Regular cardiac myocyte (primary cell): ENCODE results near the gene RAET1E. TPM values are rescaled to one million over a fixed set of nuclear protein-coding genes. Genes with fewer than 3 reads are reported as not detected.

ENCODE experiments used
- total RNA-seq: library from RNA; depleted of rRNA; stranded (reverse); fragments of >200 nt; gene quantifications from 2 replicates; pipeline ENCODE4 v1.2.3, GENCODE V29; 2014

The RAET1E gene, protein sequence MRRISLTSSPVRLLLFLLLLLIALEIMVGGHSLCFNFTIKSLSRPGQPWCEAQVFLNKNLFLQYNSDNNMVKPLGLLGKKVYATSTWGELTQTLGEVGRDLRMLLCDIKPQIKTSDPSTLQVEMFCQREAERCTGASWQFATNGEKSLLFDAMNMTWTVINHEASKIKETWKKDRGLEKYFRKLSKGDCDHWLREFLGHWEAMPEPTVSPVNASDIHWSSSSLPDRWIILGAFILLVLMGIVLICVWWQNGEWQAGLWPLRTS
- total RNA-seq: 0.19 TPM in 1 of 2 replicates, not detected in the other

DNA sequence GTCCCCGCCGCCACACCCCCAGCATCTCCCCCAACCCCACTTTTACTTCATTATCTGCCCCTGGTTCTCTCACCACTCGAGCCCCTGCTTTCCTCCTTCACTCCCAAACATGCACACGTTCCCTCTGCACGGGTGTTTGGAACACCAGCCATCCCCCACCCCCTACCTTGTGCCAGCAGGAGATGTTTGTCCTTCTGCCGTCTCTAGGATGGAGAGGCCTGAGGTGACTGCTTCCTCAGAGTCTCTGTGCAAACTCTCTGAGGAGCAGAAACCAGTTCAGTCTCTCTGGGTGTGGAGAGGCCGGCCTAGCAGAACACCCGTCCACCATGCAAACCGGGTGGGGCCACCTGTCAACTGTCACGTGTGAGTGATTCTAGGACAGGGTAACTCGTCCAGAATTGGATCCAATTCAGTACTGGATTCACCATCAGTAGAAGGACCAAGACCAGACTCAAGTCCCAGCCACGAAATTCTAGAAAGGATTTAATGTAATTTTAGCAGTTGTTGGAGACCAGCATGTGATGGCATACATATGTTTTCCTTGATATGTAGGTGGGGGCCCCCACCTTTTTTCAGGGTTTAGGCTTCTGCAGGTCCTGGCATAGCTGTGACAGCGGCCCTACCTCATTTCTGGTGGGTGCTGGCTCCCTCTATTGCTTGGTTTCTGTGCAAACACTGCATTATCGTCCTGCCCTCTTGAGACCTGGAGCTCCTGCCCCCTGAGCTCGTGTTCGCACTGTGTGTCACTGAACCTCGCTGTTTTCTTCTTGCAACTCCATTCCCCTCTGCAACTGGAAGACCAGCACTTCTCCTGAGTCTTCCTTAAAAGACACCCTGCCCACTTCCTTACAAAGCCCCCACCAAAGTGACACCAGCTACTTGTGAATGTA lies at the start of gene RAET1E:
RAET1E (minus strand) TSS at position 259 of the 890 bp plus-strand sequence. CDS start 7,212 bp downstream, outside the sequence.

GRCh38 chr6:149941583-149942460 lies 43.9 kb upstream of the RAET1E start, which contains the start of gene ULBP2:
Gene ULBP2, plus strand, starts transcription at chr6:149942014. Its CDS starts 59 bp downstream, at chr6:149942073.

DNA sequence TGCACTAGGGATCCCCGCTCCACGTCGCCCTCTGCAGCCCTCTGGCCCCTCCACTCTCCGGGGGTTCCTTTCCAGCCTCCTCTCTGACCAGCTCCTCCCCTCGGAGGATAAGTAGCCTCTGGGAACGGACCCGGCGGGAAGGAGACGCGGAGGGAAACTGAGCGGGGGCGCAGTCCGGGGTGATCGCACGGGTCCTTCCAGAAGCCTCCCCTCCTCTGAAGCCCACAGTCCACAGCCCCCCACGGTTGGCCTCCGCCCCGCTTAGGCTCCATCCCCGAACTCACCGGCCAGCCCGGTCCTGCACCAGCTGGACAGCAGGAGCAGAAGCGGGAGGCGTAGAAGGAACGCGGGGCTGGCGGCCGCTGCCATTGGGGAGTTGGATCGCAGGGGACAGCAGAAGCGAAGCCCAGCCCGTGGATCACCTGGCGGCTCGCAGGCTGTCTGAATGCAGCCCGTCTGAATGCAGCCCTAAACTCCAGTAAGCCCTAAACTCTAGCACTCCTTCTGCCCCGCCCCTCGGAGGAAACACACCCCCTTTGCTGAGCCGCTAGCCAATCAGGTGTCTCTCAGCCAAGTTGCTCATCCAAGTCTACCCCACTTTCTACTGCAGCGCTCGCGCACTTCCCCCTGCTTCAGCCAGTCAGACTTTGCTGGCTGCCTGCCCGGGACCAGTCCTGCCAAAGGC lies 24.9 kb upstream of the RAET1E start, which contains the start of gene RAET1G:
RAET1G (minus strand) TSS at position 480 of the 685 bp plus-strand sequence; CDS start at position 369, 111 bp downstream.

DNA sequence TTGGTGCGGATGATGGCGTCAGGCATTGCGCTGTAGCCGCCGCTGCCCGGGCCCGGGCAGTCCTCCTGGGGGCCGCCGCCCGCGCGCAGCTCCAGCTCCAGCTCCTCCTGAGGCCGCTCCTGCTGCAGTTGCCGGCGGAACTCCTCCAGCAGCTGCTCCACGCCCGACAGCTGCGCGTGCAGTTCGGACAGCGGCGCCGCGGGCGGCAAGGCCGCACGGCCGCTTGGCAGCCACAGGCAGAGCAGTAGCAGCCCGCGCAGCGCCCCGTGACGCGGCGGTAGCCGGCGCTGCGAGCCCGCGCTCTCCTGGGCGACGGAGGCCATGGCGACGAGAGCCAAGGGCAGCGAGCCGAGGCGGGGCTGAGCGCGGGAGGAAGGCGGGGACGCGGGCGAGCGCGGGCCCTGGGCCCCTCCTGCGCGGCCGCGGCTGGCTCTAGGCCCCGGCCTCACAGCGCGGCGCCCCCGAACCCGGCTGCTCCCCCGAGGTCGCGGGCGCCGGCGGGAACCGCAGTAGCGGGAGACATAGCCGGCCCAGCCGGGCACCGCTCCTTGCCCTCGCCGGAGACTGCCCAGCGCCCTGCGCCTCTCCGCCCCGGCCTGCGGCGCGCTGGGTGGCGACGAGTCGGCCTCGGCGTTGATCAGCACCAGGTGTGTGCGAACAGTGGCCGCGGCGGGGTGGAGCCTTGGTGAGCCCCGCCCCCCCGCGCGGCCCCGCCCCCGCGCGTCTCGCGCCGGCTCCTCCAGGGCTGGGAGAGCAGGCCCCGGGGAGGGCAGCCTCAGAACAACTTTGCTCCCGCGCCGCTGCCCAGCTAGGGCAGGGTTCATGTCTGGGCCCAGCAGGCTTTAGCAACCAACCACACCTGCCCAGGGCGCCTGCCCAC lies 34.0 kb downstream of the RAET1E start, which contains the start of gene LRP11:
LRP11 (minus strand) TSS at position 662 of the 880 bp plus-strand sequence; CDS start at position 323, 339 bp downstream.

Other genes with a start within 250 kb of the RAET1E start
- gene KATNA1, start 249.4 kb downstream of the RAET1E start, total RNA-seq: 28.0 and 31.0 TPM in 2 replicates
- 6.2 and 7.7 TPM in 2 replicates for gene LATS1, start 180.0 kb downstream of the RAET1E start, total RNA-seq
- 19.7 and 43.9 TPM in 2 replicates for gene NUP43, start 151.6 kb downstream of the RAET1E start, total RNA-seq
- gene PCMT1, start 148.4 kb downstream of the RAET1E start, total RNA-seq: 152 and 216 TPM in 2 replicates
- 47.0 and 69.1 TPM in 2 replicates for gene LRP11, start 33.8 kb downstream of the RAET1E start, total RNA-seq
- 0.77 TPM in 1 of 2 replicates, not detected in the other for gene RAET1G, start 25.0 kb upstream of the RAET1E start, total RNA-seq
- gene ULBP2, start 43.9 kb upstream of the RAET1E start, total RNA-seq: 8.7 and 12.5 TPM in 2 replicates
- under 0.01 TPM in 2 replicates for gene ULBP1, start 65.8 kb upstream of the RAET1E start, total RNA-seq
- gene RAET1L, start 127.4 kb upstream of the RAET1E start, total RNA-seq: not detected in 2 replicates
- 7.3 and 16.7 TPM in 2 replicates for gene ULBP3, start 171.0 kb upstream of the RAET1E start, total RNA-seq
- 0.38 and 2.5 TPM in 2 replicates for gene PPP1R14C, start 244.9 kb upstream of the RAET1E start, total RNA-seq